ENCODE data around the gene ANKRD36.
"Not testable (repeated sequence)": the region's sequence is repeated elsewhere in the genome, so short reads cannot be mapped to it uniquely, and the experiment has no call there.

DNA sequence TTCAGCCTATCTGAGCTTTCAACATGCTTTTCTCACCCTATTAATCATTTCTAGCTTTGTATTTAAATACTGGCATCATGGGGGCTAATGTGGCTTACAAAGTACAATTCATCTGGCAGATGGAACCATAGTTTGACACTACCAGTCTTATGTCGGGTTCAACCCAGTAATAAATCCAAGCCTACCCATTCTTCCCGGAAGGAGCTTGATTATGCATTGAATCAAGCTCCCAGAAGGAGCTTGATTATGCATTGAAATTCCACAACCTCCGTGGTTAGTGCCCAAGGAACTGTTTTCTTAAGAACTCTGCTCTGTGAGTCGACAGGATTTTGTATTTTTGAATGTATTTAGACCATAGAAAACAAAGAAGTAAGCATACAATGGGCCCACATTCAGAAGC is 148.2 kb downstream of the ANKRD36 start:
- TF ChIP-seq SMARCE1 (IDR thresholded peaks at IDR 0.05); U2AF1 (optimal IDR thresholded peaks at IDR 0.05; ENCODE audit: low read depth, low read length); ZNF274 (IDR thresholded peaks at IDR 0.05; ENCODE audit: borderline replicate concordance, low read depth, low read length); MAZ (CRISPR knock-in tag; conservative IDR thresholded peaks at IDR 0.05 in 1 of 2, IDR thresholded peaks at IDR 0.05 in 1 of 2): not testable (repeated sequence)
- TF ChIP-seq, protein P1, sequence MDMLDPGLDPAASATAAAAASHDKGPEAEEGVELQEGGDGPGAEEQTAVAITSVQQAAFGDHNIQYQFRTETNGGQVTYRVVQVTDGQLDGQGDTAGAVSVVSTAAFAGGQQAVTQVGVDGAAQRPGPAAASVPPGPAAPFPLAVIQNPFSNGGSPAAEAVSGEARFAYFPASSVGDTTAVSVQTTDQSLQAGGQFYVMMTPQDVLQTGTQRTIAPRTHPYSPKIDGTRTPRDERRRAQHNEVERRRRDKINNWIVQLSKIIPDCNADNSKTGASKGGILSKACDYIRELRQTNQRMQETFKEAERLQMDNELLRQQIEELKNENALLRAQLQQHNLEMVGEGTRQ (CRISPR knock-in tag; IDR thresholded peaks at IDR 0.05) = not testable (repeated sequence)
- TF ChIP-seq, protein P2, sequence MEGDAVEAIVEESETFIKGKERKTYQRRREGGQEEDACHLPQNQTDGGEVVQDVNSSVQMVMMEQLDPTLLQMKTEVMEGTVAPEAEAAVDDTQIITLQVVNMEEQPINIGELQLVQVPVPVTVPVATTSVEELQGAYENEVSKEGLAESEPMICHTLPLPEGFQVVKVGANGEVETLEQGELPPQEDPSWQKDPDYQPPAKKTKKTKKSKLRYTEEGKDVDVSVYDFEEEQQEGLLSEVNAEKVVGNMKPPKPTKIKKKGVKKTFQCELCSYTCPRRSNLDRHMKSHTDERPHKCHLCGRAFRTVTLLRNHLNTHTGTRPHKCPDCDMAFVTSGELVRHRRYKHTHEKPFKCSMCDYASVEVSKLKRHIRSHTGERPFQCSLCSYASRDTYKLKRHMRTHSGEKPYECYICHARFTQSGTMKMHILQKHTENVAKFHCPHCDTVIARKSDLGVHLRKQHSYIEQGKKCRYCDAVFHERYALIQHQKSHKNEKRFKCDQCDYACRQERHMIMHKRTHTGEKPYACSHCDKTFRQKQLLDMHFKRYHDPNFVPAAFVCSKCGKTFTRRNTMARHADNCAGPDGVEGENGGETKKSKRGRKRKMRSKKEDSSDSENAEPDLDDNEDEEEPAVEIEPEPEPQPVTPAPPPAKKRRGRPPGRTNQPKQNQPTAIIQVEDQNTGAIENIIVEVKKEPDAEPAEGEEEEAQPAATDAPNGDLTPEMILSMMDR (IDR thresholded peaks at IDR 0.05 in 2 of 3, conservative IDR thresholded peaks at IDR 0.05 in 1 of 3; ENCODE audit: insufficient read depth in 2 of 3, low read depth in 1 of 3, low read length in 3 of 3) = not testable (repeated sequence)

Data from K562 (cell line).